ENCODE results near the gene ITPKC. TPM values are rescaled to one million over a fixed set of nuclear protein-coding genes. Genes with fewer than 3 reads are reported as not detected.

Gene ITPKC
- polyA plus RNA-seq (2011; rRNA removed) (8.9 and 11.6 TPM in 2 replicates), polyA minus RNA-seq (2011; rRNA and poly(A)+ RNA removed) (12.7 and 17.0 TPM in 2 replicates)

GRCh38 chr19:40716482-40717324 is at the start of gene ITPKC, which contains the start of gene COQ8B:
Gene ITPKC, plus strand, starts transcription at chr19:40717112. Its CDS starts 24 bp downstream, at chr19:40717136.
Gene COQ8B, minus strand, starts transcription at chr19:40716886. Its CDS starts 2,254 bp downstream, at chr19:40714632.
- ChIA-PET CTCF (interaction anchor here (0.6 to 2.1 kb wide), 4 partner anchors 18 to 82 kb away, joined by 3 to 5 read pairs (median 4); partner anchors contain the start of gene RAB4B), POLR2A (interaction anchor here (0.6 to 2.3 kb wide), 8 partner anchors 26 to 76 kb away, joined by 3 to 20 read pairs (median 8); partner anchors contain the start of genes ACTMAP, NUMBL, RAB4B and SNRPA)
- Histone ChIP-seq H3K4me3 (ENCODE audit: low read depth, low read length) (peak within 1 kb of the TSS; percentile 89), H3K27ac (ENCODE audit: low read depth, low read length) (peak within 1 kb of the TSS; percentile 100), H3K9me3 (ENCODE audit: control insufficient read depth, insufficient read depth, low read length) (no peaks in the 10 kb centered on the region), H3K27me3 (ENCODE audit: control insufficient read depth, insufficient read depth, low read length) (no peaks in the 10 kb centered on the region)
- no peak for TF ChIP-seq CTCF (IDR thresholded peaks at IDR 0.05; ENCODE audit: low read depth, low read length)
- peak; percentile 91 for DNase-seq (ENCODE audit: low read depth, low spot score)

GRCh38 chr19:40667602-40668001 is 49.3 kb upstream of the ITPKC start:
- POLR2A ChIA-PET = no interaction called here
- TF ChIP-seq CTCF (IDR thresholded peaks at IDR 0.05; ENCODE audit: low read depth, low read length) = no peak
- CTCF ChIA-PET = no interaction called here

GRCh38 chr19:40668991-40669614 is 47.8 kb upstream of the ITPKC start:
- H3K4me3 ChIP-seq (ENCODE audit: low read depth, low read length) = no peak overlapping the region
- TF ChIP-seq CTCF (IDR thresholded peaks at IDR 0.05; ENCODE audit: low read depth, low read length) = no peak
- peaks cover 15% of the 10 kb centered on the region for H3K9me3 ChIP-seq (ENCODE audit: control insufficient read depth, insufficient read depth, low read length)
- ChIA-PET CTCF (no interaction called here), POLR2A (no interaction called here)
- no peak overlapping the region for H3K27ac ChIP-seq (ENCODE audit: low read depth, low read length)
- no peak for DNase-seq (ENCODE audit: low read depth, low spot score)
- H3K27me3 ChIP-seq (ENCODE audit: control insufficient read depth, insufficient read depth, low read length) = no peaks in the 10 kb centered on the region

More at GRCh38 chr19:40667602-40668001, 49.3 kb upstream of the ITPKC start:
- H3K4me3 ChIP-seq (ENCODE audit: low read depth, low read length) = no peak overlapping the region
- no peaks in the 10 kb centered on the region for H3K27me3 ChIP-seq (ENCODE audit: control insufficient read depth, insufficient read depth, low read length)
- H3K9me3 ChIP-seq (ENCODE audit: control insufficient read depth, insufficient read depth, low read length) = peaks cover 15% of the 10 kb centered on the region
- no peak overlapping the region for H3K27ac ChIP-seq (ENCODE audit: low read depth, low read length)
- no peak for DNase-seq (ENCODE audit: low read depth, low spot score)

- CTCF ChIA-PET = interaction anchor here (1.4 kb wide), 1 partner anchor 135 kb away, joined by 3 read pairs; no protein-coding TSS in a partner anchor
- POLR2A ChIA-PET = interaction anchor here (0.7 kb wide), 1 partner anchor 8 kb away, joined by 3 read pairs; no protein-coding TSS in a partner anchor
- no peak overlapping the region for H3K4me3 ChIP-seq (ENCODE audit: low read depth, low read length)
- peaks cover 15% of the 10 kb centered on the region for H3K9me3 ChIP-seq (ENCODE audit: control insufficient read depth, insufficient read depth, low read length)
- H3K27me3 ChIP-seq (ENCODE audit: control insufficient read depth, insufficient read depth, low read length) = no peaks in the 10 kb centered on the region
- no peak for TF ChIP-seq CTCF (IDR thresholded peaks at IDR 0.05; ENCODE audit: low read depth, low read length)
- no peak overlapping the region for H3K27ac ChIP-seq (ENCODE audit: low read depth, low read length)
- DNase-seq (ENCODE audit: low read depth, low spot score) = no peak
Measured at GRCh38 chr19:40671404-40671803, 45.5 kb upstream of the ITPKC start.

All from AG04450 (cell line).